MM.1S (cell line): ENCODE results near the gene HIVEP2.

ENCODE experiments used
- EZH2 ChIP-seq: fragments of 300-600 bp; sonication (generic); optimal IDR thresholded peaks from 2 replicates; pipeline ENCODE3; 2017; ENCODE audit warnings: low read depth, mild to moderate bottlenecking, antibody characterized with exemption, low read length, mixed read lengths
- TF ChIP-seq, protein P1 (sequence below): fragments of 300-600 bp; sonication (generic); IDR thresholded peaks from 2 replicates; pipeline ENCODE4 v1.5.1; 2016; ENCODE audit warnings: antibody characterized with exemption, low read length, mixed read lengths

DNA sequence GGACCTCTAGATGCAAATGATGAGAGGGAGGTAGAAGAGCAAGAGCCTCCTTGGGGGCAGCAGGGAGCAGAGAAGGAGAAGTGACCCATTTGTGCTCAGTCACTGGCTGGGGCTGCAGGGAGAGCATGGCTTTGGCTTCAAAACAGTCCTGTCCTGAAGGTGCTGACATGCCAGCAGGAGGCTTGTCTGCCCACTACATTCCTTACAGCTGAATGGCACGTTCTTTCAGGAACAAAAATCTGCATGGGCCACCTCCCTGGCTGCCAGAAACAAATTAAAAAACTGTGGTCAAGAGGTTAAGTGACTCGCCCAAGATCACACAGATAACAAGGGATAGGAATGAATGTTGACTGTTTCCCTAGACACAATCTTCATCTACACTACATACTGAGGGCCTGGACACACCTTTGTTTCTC, 188.8 kb downstream of the HIVEP2 start:
- TF ChIP-seq, protein P1, sequence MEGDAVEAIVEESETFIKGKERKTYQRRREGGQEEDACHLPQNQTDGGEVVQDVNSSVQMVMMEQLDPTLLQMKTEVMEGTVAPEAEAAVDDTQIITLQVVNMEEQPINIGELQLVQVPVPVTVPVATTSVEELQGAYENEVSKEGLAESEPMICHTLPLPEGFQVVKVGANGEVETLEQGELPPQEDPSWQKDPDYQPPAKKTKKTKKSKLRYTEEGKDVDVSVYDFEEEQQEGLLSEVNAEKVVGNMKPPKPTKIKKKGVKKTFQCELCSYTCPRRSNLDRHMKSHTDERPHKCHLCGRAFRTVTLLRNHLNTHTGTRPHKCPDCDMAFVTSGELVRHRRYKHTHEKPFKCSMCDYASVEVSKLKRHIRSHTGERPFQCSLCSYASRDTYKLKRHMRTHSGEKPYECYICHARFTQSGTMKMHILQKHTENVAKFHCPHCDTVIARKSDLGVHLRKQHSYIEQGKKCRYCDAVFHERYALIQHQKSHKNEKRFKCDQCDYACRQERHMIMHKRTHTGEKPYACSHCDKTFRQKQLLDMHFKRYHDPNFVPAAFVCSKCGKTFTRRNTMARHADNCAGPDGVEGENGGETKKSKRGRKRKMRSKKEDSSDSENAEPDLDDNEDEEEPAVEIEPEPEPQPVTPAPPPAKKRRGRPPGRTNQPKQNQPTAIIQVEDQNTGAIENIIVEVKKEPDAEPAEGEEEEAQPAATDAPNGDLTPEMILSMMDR = no peak
- no peak for TF ChIP-seq EZH2
